Naive thymus-derived CD8-positive, alpha-beta T cell (primary cell): ENCODE measurements around the gene PTCD3. TPM values are rescaled to one million over a fixed set of nuclear protein-coding genes. Genes with fewer than 3 reads are reported as not detected.

Experiments
- ATAC-seq, 2 donors: fragments of 150-1000 bp; cut with Tn5 transposase in 1 of 2; sonication (Bioruptor Pico), chemical (Tn5 transposase) in 1 of 2; 1 replicate in 1 of 2; 2 replicates in 1 of 2; pipeline ENCODE4 v1.10.0; 2021; ENCODE audit warnings: mild to moderate bottlenecking in 2 of 2, moderate library complexity in 2 of 2
- POLR2A ChIA-PET: fragments of 350-600 bp; sonication (Branson Sonifier 250); formaldehyde crosslinking; loops from one replicate; lab custom pipeline; 2021; ENCODE audit warnings: antibody characterized with exemption; lab: Charles Lee
- DNase-seq, 10 donors: peaks; one replicate each; pipeline versions ENCODE4 v3.0.0 to v3.0.0-alpha.2; 2020 to 2022
- H3K27ac Mint-ChIP-seq, 10 donors: one replicate each; pipeline ENCODE4 v1.8.0; 2020 to 2022; ENCODE audit warnings: mild to moderate bottlenecking in 10 of 10, mixed read lengths in 10 of 10, moderate library complexity in 4 of 10, inconsistent platforms in 1 of 10
- H3K27me3 Mint-ChIP-seq, 5 donors: one replicate each; pipeline ENCODE4 v1.8.0; 2021 to 2022; ENCODE audit warnings: mixed read lengths in 5 of 5
- H3K36me3 Mint-ChIP-seq, 3 donors: one replicate each; pipeline ENCODE4 v1.8.0; 2020 to 2022; ENCODE audit warnings: mixed read lengths in 3 of 3, mild to moderate bottlenecking in 2 of 3, inconsistent platforms in 1 of 3
- H3K4me1 Mint-ChIP-seq, 4 donors: one replicate each; pipeline ENCODE4 v1.8.0; 2021 to 2022; ENCODE audit warnings: mixed read lengths in 4 of 4
- H3K4me3 Mint-ChIP-seq, 10 donors: one replicate each; pipeline ENCODE4 v1.8.0; 2020 to 2022; ENCODE audit warnings: mild to moderate bottlenecking in 10 of 10, mixed read lengths in 10 of 10, moderate library complexity in 6 of 10, inconsistent platforms in 1 of 10
- H3K9me3 Mint-ChIP-seq, 9 donors: one replicate each; pipeline ENCODE4 v1.8.0; 2020 to 2022; ENCODE audit warnings: mixed read lengths in 9 of 9, mild to moderate bottlenecking in 3 of 9, inconsistent platforms in 1 of 9, moderate library complexity in 1 of 9
- polyA plus RNA-seq, 3 donors: library from polyadenylated mRNA; unstranded; fragments of 300-500 nt; fragmentation: Illumina TruSeq; gene quantifications; one replicate each; pipeline ENCODE4 v1.2.3, GENCODE V29; 2021
- total RNA-seq, 8 experiments: library from RNA in 2 of 8; stranded (reverse) in 2 of 8; gene quantifications; one replicate each; pipeline ENCODE4 v1.2.3 and lab custom pipeline; 2021 to 2026

The PTCD3 gene
- total and polyA plus RNA-seq, 5 experiments from 2014 or later: 41.5 to 202 (median 42.1) TPM

DNA sequence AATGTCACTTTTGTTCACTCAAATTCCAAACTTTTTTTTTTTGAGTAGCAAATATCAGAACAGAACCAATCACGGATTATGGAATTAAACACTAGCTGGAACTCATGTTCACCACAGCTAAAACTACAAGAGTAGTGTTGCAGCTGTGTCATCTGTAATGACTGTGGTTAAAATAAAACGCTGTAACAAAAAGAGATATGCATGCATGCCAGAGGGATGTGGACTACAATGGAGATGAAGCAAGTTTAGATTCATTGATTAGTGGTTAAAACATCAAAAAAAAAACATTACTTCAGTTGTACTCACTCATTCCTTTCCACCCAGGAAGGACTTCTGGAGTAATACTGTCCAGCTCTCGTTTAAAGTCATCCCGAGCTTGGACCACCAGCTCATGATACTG lies 52.3 kb downstream of the PTCD3 start:
- Mint-ChIP-seq H3K9me3 (no peaks in the 10 kb centered on the region), H3K27ac (peak overlapping the region in 1 of 10 donors; percentile 13), H3K4me1 (peaks cover 0 to 2% (median 0%) of the 10 kb centered on the region in 4 donors), H3K36me3 (peaks cover 0 to 86% (median 21%) of the 10 kb centered on the region in 3 donors), H3K27me3 (no peaks in the 10 kb centered on the region), H3K4me3 (no peak overlapping the region)
- ATAC-seq (no peak), DNase-seq (no peak)
- POLR2A ChIA-PET: interaction anchor here (0.7 kb wide), 2 partner anchors 271 to 1588 kb away, joined by 6 to 7 read pairs; no protein-coding TSS in a partner anchor

DNA sequence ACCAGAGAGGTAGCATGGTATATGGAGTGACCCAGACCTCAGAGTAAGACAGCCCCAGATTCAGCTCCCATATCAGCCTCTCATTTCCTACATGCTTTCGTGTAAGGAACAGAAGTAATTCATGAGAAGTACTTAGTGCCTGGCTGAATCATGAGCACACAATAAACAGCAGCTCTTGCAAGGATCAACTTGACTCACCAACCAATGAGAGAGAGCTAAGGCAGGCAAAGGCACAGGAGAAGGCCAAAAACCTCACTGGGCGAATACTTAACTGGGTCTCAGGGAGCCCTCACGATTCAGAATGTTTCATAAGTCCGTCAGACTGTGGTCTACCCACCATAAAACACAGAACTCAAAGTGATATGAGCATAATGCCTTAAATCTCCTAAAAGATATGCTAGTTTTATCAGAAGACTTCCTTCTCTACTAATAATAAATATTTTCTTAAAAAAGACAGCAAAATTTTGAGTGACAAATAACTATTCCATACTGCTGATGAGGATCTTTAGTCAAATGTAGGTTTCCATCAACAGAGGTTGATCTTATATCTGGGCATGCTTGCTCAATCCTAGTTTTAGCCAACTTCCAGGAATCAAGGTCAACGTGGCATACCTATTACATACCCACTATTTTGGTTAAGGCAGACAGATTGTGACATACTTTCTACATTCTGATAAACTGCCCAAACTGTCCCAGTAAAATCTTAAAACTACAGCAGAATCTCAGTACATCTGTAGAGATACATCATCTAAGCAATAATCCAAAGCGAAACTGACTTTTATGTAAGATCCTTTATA lies 54.3 kb downstream of the PTCD3 start:
- Mint-ChIP-seq H3K27me3 (no peaks in the 10 kb centered on the region), H3K4me3 (no peak overlapping the region), H3K4me1 (no peaks in the 10 kb centered on the region), H3K27ac (peak overlapping the region in 3 of 10 donors; percentile 25 to 38 (median 27)), H3K36me3 (peaks cover 0 to 91% (median 24%) of the 10 kb centered on the region in 3 donors), H3K9me3 (no peaks in the 10 kb centered on the region)
- no peak for ATAC-seq
- DNase-seq: no peak
- POLR2A ChIA-PET: interaction anchor here (0.7 to 1.1 kb wide), 2 partner anchors 16 to 398 kb away, joined by 3 read pairs; no protein-coding TSS in a partner anchor

DNA sequence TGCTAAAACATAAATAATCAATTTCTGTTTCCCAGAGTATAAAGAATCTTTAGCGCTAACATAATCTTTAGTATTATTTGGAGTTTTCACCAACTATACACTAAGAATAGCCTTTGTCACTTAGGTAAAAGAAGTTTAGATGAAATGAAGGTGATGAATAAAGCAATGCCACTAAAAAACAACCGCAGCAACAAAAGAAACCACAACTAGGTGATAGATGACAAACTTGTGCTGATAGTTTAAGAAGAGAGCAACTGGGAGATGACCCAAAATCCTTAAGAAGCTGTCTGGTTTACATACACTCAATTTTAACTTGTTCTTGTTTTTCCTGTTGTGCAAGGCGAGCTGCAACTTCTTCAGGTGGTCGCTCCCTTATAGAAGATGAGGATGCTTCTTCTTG lies 64.4 kb downstream of the PTCD3 start:
- POLR2A ChIA-PET: no interaction called here
- no peak overlapping the region for H3K4me3 Mint-ChIP-seq
- no peaks in the 10 kb centered on the region for H3K27me3 Mint-ChIP-seq
- H3K9me3 Mint-ChIP-seq: no peaks in the 10 kb centered on the region
- DNase-seq (no peak), ATAC-seq (no peak)
- no peak overlapping the region for H3K27ac Mint-ChIP-seq
- H3K4me1 Mint-ChIP-seq: peaks cover 6 to 14% (median 12%) of the 10 kb centered on the region in 4 donors
- H3K36me3 Mint-ChIP-seq: peaks cover 14 to 80% (median 17%) of the 10 kb centered on the region in 3 donors

DNA sequence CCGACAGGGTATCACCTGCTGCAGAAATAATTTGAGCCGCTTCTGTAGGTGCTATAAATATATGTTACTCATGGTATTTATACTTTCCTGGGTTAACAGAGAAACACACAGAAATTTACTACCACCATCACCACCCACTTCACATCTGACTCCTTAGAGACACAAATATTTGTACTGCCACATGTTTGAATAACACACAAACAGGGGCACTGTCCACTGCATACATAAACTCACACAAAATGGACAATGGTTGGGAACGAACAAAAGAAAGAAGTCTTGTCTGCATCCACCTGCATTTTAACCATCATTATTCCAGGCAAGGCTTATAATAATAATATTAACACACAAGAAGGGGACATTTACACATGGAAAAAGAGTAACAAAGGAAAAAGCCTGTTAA lies 65.3 kb downstream of the PTCD3 start:
- Mint-ChIP-seq H3K4me3 (no peak overlapping the region), H3K9me3 (no peaks in the 10 kb centered on the region), H3K27ac (peak overlapping the region in 1 of 10 donors; percentile 51), H3K36me3 (peaks cover 14 to 82% (median 17%) of the 10 kb centered on the region in 3 donors), H3K4me1 (peaks cover 12 to 21% (median 20%) of the 10 kb centered on the region in 4 donors), H3K27me3 (no peaks in the 10 kb centered on the region)
- POLR2A ChIA-PET: no interaction called here
- ATAC-seq: no peak
- no peak for DNase-seq

DNA sequence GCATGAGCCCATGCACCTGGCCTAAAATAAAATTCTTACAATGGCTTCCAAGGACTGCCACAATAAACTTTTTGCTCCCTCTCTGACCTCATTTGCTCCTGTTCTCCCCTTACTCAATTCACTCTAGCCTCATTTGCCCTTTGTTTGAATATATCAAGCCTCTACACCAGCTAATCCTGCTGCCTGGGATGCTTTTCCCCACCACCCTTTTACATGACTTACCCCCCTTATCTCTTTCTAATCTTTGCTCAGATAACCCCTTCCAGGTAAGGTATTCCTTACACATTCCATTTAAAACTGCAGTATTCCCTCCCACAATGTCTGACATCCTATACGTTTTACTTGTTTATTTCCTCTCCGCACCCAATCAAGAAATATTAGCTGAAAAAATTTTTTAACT lies 66.6 kb downstream of the PTCD3 start:
- H3K27ac Mint-ChIP-seq: peak overlapping the region in 5 of 10 donors; percentile 18 to 69 (median 31)
- POLR2A ChIA-PET: no interaction called here
- H3K36me3 Mint-ChIP-seq: peaks cover 13 to 85% (median 16%) of the 10 kb centered on the region in 3 donors
- ATAC-seq (no peak), DNase-seq (no peak)
- peaks cover 14 to 24% (median 21%) of the 10 kb centered on the region in 4 donors for H3K4me1 Mint-ChIP-seq
- no peaks in the 10 kb centered on the region for H3K27me3 Mint-ChIP-seq
- H3K4me3 Mint-ChIP-seq: no peak overlapping the region
- no peaks in the 10 kb centered on the region for H3K9me3 Mint-ChIP-seq

DNA sequence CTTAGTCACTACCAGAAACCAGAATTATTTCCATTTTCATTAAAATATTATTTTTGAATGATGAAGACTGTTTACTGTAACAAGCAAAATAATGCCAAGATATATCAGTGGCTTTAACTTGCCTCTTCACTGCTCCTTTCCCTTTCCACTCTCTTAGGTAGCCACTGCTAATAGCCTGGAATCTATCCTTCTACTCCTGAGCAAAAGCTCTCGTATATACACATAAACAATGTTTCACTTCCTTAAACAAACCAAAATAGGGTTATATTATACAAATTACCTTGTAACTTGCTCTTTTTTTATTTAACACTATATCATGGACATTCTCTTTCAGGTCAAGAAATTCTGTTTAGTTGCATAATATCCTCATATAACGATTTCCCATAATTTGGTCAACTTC lies 68.4 kb downstream of the PTCD3 start:
- H3K27ac Mint-ChIP-seq: peak overlapping the region in 2 of 10 donors; percentile 28 to 66
- no peak overlapping the region for H3K4me3 Mint-ChIP-seq
- ATAC-seq: no peak
- H3K9me3 Mint-ChIP-seq: no peaks in the 10 kb centered on the region
- H3K36me3 Mint-ChIP-seq: peaks cover 4 to 86% (median 10%) of the 10 kb centered on the region in 3 donors
- H3K27me3 Mint-ChIP-seq: no peaks in the 10 kb centered on the region
- peaks cover 14 to 26% (median 23%) of the 10 kb centered on the region in 4 donors for H3K4me1 Mint-ChIP-seq
- POLR2A ChIA-PET: no interaction called here
- DNase-seq: no peak

DNA sequence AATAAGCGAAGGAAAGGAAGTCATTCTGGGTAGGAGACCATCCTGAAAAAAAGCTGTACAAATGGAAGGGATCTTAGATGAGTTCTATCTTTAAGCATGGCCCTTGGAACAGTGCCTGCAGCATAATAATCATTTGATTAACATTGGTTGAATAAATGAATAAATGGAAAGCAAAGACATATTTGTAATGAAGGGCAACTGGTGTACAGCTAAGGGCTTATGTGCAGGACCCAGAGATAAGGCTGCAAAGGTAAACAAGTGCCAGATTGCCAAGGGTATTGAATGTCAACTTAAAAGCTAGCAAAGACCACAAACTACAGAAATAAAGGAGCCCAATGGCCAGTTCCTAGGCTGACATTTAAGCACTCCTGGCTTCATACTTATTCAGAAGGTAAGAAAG lies 69.8 kb downstream of the PTCD3 start:
- H3K27me3 Mint-ChIP-seq: no peaks in the 10 kb centered on the region
- peaks cover 16 to 28% (median 23%) of the 10 kb centered on the region in 4 donors for H3K4me1 Mint-ChIP-seq
- DNase-seq (no peak), ATAC-seq (no peak)
- peaks cover 4 to 89% (median 14%) of the 10 kb centered on the region in 3 donors for H3K36me3 Mint-ChIP-seq
- H3K4me3 Mint-ChIP-seq: no peak overlapping the region
- H3K9me3 Mint-ChIP-seq: no peaks in the 10 kb centered on the region
- H3K27ac Mint-ChIP-seq: peak overlapping the region in 3 of 10 donors; percentile 0 to 50 (median 29)
- POLR2A ChIA-PET: interaction anchor here (1.4 kb wide), 1 partner anchor 19 kb away, joined by 5 read pairs; the partner anchor contains the start of gene IMMT

DNA sequence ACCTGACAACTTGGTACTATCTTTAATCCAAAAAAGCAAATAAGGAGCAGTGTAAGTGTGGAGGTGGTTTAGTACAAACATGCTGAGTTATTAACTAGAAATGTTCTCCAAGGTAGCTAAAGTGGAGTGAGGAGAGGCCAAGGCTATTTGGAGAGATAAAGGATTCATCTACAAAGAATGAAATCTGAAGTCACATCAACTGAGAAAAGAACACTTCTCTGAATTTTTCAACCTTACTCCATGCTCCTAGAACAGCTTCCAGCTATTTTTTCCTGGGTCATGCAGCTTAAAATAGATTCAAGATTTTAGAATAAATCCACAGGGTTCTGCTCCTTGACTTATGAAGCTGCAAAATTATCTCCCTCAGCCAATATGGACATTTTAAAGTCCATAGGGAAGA lies 70.6 kb downstream of the PTCD3 start:
- no peak overlapping the region for H3K4me3 Mint-ChIP-seq
- DNase-seq: no peak
- peaks cover 4 to 86% (median 14%) of the 10 kb centered on the region in 3 donors for H3K36me3 Mint-ChIP-seq
- POLR2A ChIA-PET: interaction anchor here (1.4 kb wide), 1 partner anchor 18 kb away, joined by 5 read pairs; the partner anchor contains the start of gene IMMT
- peak overlapping the region in 2 of 10 donors; percentile 24 to 29 for H3K27ac Mint-ChIP-seq
- no peaks in the 10 kb centered on the region for H3K9me3 Mint-ChIP-seq
- peaks cover 16 to 31% (median 23%) of the 10 kb centered on the region in 4 donors for H3K4me1 Mint-ChIP-seq
- ATAC-seq: no peak
- H3K27me3 Mint-ChIP-seq: no peaks in the 10 kb centered on the region

DNA sequence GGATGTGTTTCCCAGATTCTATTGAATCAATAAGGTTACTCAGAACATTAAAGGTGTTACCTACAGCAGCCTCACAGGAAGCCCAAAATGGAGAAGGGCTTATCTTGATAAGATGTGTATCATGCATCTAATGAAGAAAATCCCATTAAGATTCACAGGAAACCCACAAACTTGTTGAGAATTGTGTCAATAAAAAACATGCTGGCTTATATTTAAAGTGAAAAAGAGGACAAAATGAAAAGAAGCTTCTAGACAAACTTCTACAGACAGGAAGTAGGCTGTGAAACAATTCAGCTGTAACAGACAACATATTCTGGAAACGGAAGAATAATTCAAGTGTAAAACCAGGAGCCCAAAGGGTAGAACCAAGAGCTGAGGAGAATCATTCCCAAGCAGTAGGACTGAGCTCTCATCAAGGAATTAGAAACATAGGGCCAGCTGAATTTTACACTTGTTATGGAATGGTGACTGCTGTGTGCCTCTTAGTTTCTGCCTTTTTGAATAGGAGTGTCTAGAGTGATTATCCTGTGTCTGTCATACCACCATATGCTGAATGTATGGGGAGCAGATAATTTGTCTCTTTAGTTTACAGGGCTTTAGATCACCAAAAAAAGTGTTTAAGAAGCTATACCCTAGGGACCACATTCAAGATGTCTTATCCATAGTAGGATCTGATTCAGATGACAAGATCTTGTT lies 79.6 kb downstream of the PTCD3 start:
- POLR2A ChIA-PET: interaction anchor here (0.6 to 3.3 kb wide), 6 partner anchors 9 to 256 kb away, joined by 3 to 25 read pairs (median 6); partner anchors contain the start of genes IMMT, KDM3A, POLR1A and PTCD3
- H3K4me3 Mint-ChIP-seq: peak overlapping the region; percentile 46 to 75 (median 70)
- H3K27ac Mint-ChIP-seq: peak overlapping the region; percentile 80 to 95 (median 92)
- DNase-seq (peak in 3 of 10 donors; percentile 36 to 39 (median 37)), ATAC-seq (peak; percentile 71 to 72)
- peaks cover 31 to 74% (median 70%) of the 10 kb centered on the region in 4 donors for H3K4me1 Mint-ChIP-seq
- H3K9me3 Mint-ChIP-seq: no peaks in the 10 kb centered on the region
- peaks cover 0 to 25% (median 6%) of the 10 kb centered on the region in 3 donors for H3K36me3 Mint-ChIP-seq
- H3K27me3 Mint-ChIP-seq: no peaks in the 10 kb centered on the region

DNA sequence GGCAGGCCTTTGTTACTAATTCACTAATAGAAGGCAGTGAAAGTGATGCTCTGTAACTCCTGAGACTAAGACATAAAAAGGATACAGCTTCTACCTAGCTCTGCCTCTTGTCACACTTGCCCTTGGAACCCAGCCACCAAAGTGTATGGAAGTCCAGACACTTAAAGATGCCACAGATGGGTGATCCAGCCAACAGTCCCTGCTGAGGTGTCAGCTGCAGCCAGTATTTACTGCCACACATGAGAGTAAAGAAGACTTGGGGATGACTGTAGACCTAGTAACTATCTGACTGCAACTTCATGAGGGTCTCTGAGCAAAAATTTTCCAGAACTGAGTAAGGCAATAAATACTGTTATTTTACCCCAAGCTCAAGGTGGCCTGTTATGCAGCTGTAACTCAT lies 80.4 kb downstream of the PTCD3 start:
- no peak for DNase-seq
- ATAC-seq: no peak
- Mint-ChIP-seq H3K4me3 (peak overlapping the region in 9 of 10 donors; percentile 50 to 75 (median 70)), H3K9me3 (no peaks in the 10 kb centered on the region), H3K27me3 (no peaks in the 10 kb centered on the region), H3K36me3 (peaks cover 0 to 25% (median 6%) of the 10 kb centered on the region in 3 donors), H3K4me1 (peaks cover 33 to 82% (median 74%) of the 10 kb centered on the region in 4 donors), H3K27ac (peak overlapping the region; percentile 80 to 95 (median 92))
- POLR2A ChIA-PET: interaction anchor here (0.5 to 1.0 kb wide), 3 partner anchors 15 to 81 kb away, joined by 3 to 6 read pairs (median 3); partner anchors contain the start of genes POLR1A and PTCD3

DNA sequence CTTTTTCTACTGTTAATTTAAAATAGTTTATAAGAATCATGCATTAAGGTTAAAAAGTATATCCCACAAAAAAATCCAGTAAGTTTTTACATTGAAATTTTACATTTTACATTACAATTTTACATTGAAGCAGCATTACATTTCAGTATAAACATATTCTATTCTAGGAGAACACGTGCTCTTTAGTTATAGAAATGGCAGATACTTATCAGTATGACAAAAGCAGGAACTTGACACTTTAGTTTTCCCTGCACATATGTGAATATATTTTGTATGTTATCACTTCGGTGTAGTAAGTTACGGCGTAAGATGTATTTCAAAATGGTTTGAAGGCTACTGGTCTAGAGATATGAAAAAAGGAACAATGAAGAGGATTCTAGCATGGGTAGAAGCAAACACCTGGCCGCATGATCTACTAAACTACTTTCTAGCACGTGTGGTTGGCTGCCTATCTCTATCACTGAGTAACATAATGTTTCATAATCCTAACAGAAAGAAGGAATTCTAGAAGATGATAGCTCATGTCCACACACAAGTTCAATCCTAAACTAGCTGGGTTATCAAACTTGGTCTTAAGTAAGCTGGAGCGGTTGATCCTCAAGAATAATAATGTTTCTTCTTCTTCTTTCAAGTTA lies 83.9 kb downstream of the PTCD3 start:
- Mint-ChIP-seq H3K27ac (peak overlapping the region in 4 of 10 donors; percentile 8 to 69 (median 43)), H3K4me1 (peaks cover 44 to 86% (median 79%) of the 10 kb centered on the region in 4 donors), H3K9me3 (no peaks in the 10 kb centered on the region), H3K4me3 (peak overlapping the region in 3 of 10 donors; percentile 4 to 38 (median 8)), H3K27me3 (no peaks in the 10 kb centered on the region), H3K36me3 (peaks cover 0 to 31% (median 6%) of the 10 kb centered on the region in 3 donors)
- DNase-seq: no peak
- POLR2A ChIA-PET: no interaction called here
- ATAC-seq: no peak
